ENCODE data around the gene ZNF202. TPM values are rescaled to one million over a fixed set of nuclear protein-coding genes. Genes with fewer than 3 reads are reported as not detected.

The ZNF202 gene
- polyA plus RNA-seq, 1 experiment = 10.0 TPM

DNA sequence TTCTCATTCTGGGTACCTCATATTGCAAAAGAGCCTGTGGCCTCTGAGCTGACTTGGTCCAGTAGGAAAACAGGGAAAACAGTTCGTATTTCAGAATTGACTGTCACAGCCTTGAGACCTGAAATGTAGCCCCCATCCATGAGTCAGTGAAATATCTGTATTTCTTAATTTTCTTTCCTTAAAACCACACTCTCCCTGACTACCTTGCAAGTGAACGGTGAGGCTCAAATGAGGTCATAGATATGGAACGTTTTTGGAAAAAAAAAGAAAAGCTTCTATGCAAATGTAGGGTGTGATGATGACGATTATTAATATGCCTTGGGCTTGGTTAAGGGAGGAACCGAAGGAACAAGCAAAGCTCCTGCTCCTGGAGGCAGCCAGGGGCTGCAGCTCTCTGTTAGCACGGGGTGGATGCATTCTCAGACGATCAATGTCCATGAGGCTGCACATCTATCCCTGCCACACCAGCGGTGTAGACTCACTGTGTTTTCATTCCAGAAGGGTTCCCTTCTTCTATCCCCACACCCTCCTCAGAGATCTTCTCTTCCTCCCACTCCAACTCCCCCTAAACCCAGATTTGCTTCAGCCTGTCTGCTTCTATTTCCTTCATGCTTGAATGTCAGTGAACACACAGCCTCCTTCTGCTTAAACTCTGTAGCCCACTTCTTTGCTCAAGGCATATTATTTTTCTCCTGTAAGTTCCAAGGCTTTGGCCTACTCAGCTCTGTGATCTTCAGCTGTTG is 57.9 kb downstream of the ZNF202 start:
- no peak for DNase-seq (ENCODE audit: low read depth, low spot score)
- Histone ChIP-seq H3K9me3 (ENCODE audit: control insufficient read depth, insufficient read depth, low read length) (no peaks in the 10 kb centered on the region), H3K27ac (ENCODE audit: low read depth, low read length) (no peak overlapping the region), H3K27me3 (ENCODE audit: control insufficient read depth, insufficient read depth, low read length) (peaks cover 9% of the 10 kb centered on the region), H3K4me3 (ENCODE audit: low read depth, low read length) (no peak overlapping the region)
- ChIA-PET CTCF (interaction anchor here (1.3 kb wide), 1 partner anchor 24 kb away, joined by 3 read pairs; no protein-coding TSS in a partner anchor), POLR2A (no interaction called here)
- TF ChIP-seq CTCF (IDR thresholded peaks at IDR 0.05; ENCODE audit: low read depth, low read length) = no peak

DNA sequence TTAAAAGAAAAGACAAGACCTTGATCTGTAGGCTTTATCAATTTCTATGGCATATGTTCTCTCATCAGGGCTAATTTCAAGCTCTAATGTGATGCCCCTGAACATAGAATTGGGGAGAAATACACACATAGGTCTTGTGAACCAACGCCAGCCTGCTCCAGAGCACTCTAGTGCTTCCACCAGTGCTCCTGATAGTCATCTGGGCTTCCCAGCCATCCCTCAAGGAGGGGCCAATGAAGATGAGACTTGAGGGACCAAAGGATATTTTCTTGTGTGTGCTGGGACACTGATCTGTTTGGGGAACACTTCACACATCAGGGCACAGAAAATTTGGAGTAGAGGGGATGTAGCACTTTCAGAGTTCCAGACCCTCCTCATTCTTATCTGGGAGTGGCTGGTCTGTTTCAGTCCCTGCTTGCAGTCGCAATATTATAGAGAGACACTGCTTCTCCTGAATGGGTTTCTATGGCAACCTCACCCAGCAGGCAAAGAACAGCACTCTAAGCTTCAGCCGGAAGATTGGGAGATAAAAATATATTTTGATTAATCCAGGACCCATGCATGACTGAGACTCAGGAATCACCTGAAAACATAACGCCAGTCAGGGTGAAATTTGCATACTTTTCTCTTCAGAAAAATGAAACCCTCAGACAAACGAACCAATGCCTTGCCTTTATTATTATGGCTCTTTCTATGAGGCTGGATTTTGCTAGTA is 58.6 kb downstream of the ZNF202 start:
- no peak for TF ChIP-seq CTCF (IDR thresholded peaks at IDR 0.05; ENCODE audit: low read depth, low read length)
- ChIA-PET CTCF (interaction anchor here (1.3 kb wide), 1 partner anchor 25 kb away, joined by 3 read pairs; no protein-coding TSS in a partner anchor), POLR2A (no interaction called here)
- no peaks in the 10 kb centered on the region for H3K9me3 ChIP-seq (ENCODE audit: control insufficient read depth, insufficient read depth, low read length)
- peaks cover 9% of the 10 kb centered on the region for H3K27me3 ChIP-seq (ENCODE audit: control insufficient read depth, insufficient read depth, low read length)
- no peak for DNase-seq (ENCODE audit: low read depth, low spot score)
- H3K27ac ChIP-seq (ENCODE audit: low read depth, low read length) = no peak overlapping the region
- H3K4me3 ChIP-seq (ENCODE audit: low read depth, low read length) = no peak overlapping the region

DNA sequence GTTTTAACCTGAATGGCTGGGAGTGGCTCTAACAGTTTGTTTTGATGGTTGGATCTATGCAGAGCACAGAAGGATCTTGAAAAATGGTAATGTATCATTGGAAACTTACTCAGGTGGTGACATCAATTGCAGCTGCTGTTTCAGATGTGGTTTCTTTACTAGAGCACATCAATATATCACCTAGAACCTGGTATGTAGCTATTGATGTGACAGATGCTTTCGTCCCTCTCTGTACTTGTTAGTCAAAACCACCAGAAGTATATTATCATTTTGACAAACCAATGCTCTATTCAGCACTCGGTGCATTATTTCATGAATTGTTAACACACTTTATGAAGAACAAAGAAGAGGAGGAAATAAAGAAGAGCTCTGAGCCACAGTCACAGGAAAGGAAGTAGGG is 60.4 kb downstream of the ZNF202 start:
- Histone ChIP-seq H3K4me3 (ENCODE audit: low read depth, low read length) (no peak overlapping the region), H3K27me3 (ENCODE audit: control insufficient read depth, insufficient read depth, low read length) (peaks cover 2% of the 10 kb centered on the region), H3K9me3 (ENCODE audit: control insufficient read depth, insufficient read depth, low read length) (no peaks in the 10 kb centered on the region), H3K27ac (ENCODE audit: low read depth, low read length) (no peak overlapping the region)
- no peak for TF ChIP-seq CTCF (IDR thresholded peaks at IDR 0.05; ENCODE audit: low read depth, low read length)
- DNase-seq (ENCODE audit: low read depth, low spot score) = no peak
- ChIA-PET CTCF (interaction anchor here (1.4 kb wide), 1 partner anchor 30 kb away, joined by 3 read pairs; no protein-coding TSS in a partner anchor), POLR2A (no interaction called here)

GRCh38 chr11:123678246-123678645 is 63.2 kb downstream of the ZNF202 start:
- Histone ChIP-seq H3K4me3 (ENCODE audit: low read depth, low read length) (no peak overlapping the region), H3K9me3 (ENCODE audit: control insufficient read depth, insufficient read depth, low read length) (no peaks in the 10 kb centered on the region), H3K27ac (ENCODE audit: low read depth, low read length) (no peak overlapping the region), H3K27me3 (ENCODE audit: control insufficient read depth, insufficient read depth, low read length) (peaks cover 6% of the 10 kb centered on the region)
- ChIA-PET POLR2A (no interaction called here), CTCF (no interaction called here)
- DNase-seq (ENCODE audit: low read depth, low spot score) = no peak
- TF ChIP-seq CTCF (IDR thresholded peaks at IDR 0.05; ENCODE audit: low read depth, low read length) = no peak

DNA sequence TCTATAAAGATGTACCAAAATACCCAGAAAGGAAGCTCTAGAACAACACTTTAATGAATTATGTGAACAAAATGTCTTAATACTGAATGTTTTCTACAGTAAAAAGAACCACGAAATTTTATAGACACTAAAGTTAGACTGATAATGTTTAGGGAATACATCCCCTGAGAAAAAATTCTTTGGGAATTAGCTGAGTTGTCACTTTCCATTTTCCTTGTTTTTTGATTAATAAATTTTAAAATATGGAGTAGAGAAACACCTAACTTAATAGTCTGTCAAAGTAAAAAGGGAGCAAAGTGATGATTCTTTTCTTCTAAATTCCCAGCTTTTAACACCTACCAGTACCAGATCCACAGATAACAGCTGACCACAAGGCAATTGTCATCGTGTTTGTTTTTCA is 64.0 kb downstream of the ZNF202 start:
- POLR2A ChIA-PET = no interaction called here
- DNase-seq (ENCODE audit: low read depth, low spot score) = no peak
- TF ChIP-seq CTCF (IDR thresholded peaks at IDR 0.05; ENCODE audit: low read depth, low read length) = no peak
- Histone ChIP-seq H3K27ac (ENCODE audit: low read depth, low read length) (no peak overlapping the region), H3K27me3 (ENCODE audit: control insufficient read depth, insufficient read depth, low read length) (peaks cover 6% of the 10 kb centered on the region), H3K4me3 (ENCODE audit: low read depth, low read length) (no peak overlapping the region), H3K9me3 (ENCODE audit: control insufficient read depth, insufficient read depth, low read length) (no peaks in the 10 kb centered on the region)
- CTCF ChIA-PET = no interaction called here
